GM18499 (cell line): ENCODE data around the gene TANC1.

Experiments used
- ATAC-seq: cut with Tn5 transposase; IDR thresholded peaks from one replicate; pipeline ENCODE4 v1.9.1; 2021; ENCODE audit warnings: moderate number of reproducible peaks; ENCODE audit not compliant: insufficient read depth, unreplicated experiment

TANC1 gene

GRCh38 chr2:159052157-159052601 is 83.7 kb downstream of the TANC1 start:
- no peak for ATAC-seq

GRCh38 chr2:159053161-159054031 is 85.0 kb downstream of the TANC1 start:
- ATAC-seq = no peak

DNA sequence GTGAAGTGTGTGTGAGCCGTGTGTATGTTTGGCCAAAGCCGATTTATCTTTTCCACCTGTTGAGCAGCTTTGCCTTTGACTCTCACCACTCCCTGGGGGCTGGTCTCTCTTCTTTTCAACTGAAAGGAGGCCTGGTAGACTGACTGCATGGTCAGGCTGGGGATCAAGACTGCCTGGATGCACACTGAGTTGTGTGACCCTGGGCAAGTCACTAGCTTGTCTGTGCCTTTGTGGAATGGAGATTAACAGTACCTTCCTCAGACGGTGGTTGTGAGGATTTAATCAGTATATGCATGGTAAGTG is 85.5 kb downstream of the TANC1 start:
- ATAC-seq = no peak

DNA sequence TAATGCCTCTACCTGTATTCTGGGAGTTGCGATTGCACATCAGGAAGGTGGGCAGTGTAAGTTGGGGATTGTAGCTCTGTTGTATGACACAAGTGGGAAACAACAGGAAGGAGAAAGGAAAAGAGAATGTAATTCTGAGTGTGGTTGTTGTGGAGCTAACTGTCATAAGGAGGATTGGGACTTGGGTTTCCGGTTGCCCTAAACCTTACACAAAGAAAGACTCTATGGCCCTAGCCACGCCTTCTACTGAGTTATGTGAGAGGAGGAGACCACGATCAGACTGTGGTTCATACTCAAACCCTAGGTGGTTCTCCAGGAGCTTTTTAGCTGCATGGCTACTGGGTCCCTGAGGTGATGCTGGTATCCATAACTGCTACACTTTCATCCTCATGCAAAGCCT is 86.5 kb downstream of the TANC1 start:
- no peak for ATAC-seq

GRCh38 chr2:159060518-159060917 is 92.1 kb downstream of the TANC1 start:
- ATAC-seq = no peak

- ATAC-seq = no peak
Measured at GRCh38 chr2:159063677-159064076, 95.2 kb downstream of the TANC1 start.

- ATAC-seq = no peak
Measured at GRCh38 chr2:159064446-159065301, 96.2 kb downstream of the TANC1 start.

DNA sequence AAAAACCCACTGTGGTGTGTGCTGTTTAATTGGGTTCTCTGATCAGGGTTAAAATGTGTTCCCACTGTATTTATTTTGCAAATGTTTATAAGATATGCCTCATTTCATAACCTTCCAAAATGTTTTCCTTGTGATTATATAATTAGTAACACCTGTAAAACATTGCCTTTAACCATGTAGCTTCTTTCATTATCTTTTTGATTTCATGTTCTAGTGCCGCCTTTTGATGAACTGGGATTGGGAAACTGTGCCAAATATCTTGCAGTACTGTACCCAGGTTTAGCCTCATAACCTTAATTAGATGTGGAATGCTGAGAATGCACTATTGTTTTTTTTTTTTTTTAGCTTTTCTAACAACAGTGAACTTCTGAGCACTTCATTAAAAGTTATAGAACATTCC is 96.9 kb downstream of the TANC1 start:
- no peak for ATAC-seq

- no peak for ATAC-seq
Measured at GRCh38 chr2:159065891-159066290, 97.5 kb downstream of the TANC1 start.

- no peak for ATAC-seq
Measured at GRCh38 chr2:159066541-159067156, 98.2 kb downstream of the TANC1 start.

GRCh38 chr2:159067971-159068370 is 99.5 kb downstream of the TANC1 start:
- no peak for ATAC-seq

- ATAC-seq = no peak
Measured at GRCh38 chr2:159069229-159069628, 100.8 kb downstream of the TANC1 start.

DNA sequence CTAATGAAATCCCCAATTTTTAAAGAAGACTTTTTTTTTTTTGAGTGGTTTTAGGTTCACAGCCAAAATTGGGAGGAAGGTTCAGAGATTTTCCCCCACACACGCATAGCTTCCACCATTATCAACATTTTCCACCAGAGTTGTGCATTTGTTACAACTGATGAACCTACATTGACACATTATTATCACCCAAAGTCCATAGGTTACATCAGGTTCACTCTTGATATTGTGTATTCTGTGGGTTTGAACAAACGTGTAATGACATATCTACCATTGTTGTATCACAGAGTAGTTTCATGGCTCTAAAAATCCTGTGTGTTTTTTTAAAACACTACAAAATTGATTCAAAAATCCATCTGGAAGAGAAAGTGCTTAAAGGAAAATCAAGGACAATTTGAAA is 101.8 kb downstream of the TANC1 start:
- ATAC-seq = no peak

- no peak for ATAC-seq
Measured at GRCh38 chr2:159071190-159071915, 102.9 kb downstream of the TANC1 start.

DNA sequence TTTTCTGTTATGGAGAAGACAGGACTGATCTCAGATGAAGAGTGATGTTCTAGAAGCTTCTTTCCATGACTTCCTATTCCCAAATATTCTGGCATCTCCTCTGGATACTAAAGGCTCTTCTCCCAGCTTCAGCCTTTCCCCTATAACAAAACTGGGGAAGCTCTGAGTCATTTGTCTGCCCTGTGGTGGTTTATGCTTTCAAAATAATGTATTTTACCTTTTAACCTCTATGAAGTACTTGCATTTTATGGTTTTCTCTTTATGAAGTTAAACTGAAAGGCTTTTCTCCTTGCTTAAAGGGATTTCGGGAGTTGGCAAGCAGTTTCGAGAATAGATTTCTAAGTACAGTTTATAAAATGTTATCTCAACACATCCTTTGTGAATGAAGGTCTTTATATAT is 104.4 kb downstream of the TANC1 start:
- ATAC-seq = no peak

DNA sequence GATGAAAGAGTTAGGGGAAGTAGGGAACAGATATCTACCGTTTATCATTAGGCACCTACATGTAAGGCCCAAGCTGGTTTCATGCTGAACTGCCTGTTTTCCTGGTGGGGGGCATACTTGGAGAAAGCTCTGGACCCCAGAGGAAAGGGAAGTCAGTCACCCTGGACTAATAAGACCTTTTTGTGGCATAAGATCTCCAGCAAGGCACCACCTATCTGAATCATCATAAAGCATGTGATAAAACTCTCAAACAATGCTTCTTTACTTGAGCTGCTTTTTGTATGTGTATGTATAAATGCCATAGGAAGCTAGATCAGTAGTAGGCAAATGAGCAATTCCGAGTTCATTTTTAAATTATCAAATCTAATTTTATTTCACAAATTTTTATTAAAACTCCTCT is 104.8 kb downstream of the TANC1 start:
- ATAC-seq = no peak

GRCh38 chr2:159074605-159075004 is 106.2 kb downstream of the TANC1 start:
- no peak for ATAC-seq

GRCh38 chr2:159075727-159076126 is 107.3 kb downstream of the TANC1 start:
- ATAC-seq = no peak

DNA sequence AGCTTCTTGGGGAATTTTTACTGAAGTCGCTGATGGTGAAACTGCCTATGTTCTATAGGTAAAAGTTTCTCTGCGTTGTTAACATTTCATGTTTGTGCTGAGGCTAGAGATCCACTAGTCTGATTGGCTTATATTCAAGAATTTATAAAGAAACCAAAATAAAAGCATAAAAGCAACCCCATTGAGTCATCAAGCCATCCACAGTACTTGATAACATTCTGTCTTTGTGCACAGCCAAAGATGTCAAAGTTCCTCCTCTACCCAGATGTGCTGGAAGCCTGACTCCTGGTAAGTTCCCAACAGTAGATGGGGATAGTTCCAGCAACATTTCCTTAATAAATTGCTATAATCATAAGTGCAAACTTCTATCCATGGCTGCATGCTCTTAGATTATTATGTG is 107.8 kb downstream of the TANC1 start:
- ATAC-seq = no peak

DNA sequence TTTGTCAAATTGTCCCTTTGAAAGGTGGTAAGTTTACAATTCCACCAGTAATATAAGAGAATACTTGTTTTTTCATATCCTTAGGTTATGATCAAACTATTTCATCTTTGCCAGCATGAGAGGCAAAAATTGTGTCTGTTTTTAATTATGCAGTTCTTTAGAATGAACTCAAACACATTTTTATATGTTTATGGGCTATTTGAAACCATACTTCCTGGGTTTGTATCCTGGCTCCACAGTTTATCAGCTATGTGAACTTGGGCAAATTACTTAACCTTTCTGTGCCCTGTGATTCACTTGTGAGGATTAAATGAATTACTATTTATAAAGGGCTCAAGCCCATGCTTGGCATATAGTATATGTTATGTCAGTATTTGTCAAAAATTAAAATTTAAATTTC is 109.4 kb downstream of the TANC1 start:
- no peak for ATAC-seq
